ENCODE results near the gene SLC7A6.

Gene SLC7A6

DNA sequence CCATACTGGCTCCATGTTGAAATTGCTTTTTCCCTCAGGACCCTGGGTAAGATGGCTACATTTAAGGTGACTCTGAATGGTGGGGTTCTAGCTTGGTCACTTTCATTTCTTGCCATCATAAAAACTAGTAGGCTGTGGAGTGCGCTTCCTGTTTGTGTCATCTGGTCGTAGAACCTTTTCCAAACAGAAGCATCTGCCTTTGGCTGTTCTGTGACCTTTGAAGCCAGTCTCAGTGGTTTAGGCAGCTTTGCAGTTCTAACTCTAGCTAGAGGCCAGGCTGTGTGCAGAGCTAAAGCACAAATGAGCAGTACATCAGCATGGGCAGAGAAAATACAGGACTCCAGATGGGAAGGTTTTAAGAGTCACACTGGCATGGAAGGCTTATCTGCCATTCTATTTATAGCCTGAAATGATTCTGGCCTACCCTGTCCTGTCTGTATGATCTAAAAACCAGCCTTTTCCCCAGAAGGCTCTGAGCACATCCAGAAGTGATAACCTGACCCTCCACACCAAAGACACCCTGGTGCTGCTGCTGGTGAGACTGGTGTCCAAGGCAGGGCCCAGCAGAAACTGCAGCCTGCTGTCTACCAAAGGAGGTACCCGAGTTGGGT, 37.0 kb upstream of the SLC7A6 start:
- H4K91ac ChIP-seq (ENCODE audit: low read length) = no peak overlapping the region
- H3K27ac ChIP-seq (ENCODE audit: low read length, poor library complexity, severe bottlenecking) = no peak overlapping the region
- H3K14ac ChIP-seq (ENCODE audit: low read length in 2 of 2) = no peak overlapping the region
- H3K9ac ChIP-seq (ENCODE audit: low read length) = no peak overlapping the region
- peaks cover 3% of the 10 kb centered on the region for H3K4me1 ChIP-seq (ENCODE audit: control insufficient read depth, insufficient read depth, low read depth, low read length)
- peak overlapping the region; percentile 31 for H4K8ac ChIP-seq (ENCODE audit: low read length)
- H2BK5ac ChIP-seq (ENCODE audit: low read depth, low read length, poor library complexity, severe bottlenecking) = no peak overlapping the region
- no peaks in the 10 kb centered on the region for H3K9me3 ChIP-seq (ENCODE audit: control insufficient read depth, low read length)
- no peak overlapping the region for H3K23ac ChIP-seq (ENCODE audit: low read length in 2 of 2)
- H3K18ac ChIP-seq (ENCODE audit: low read depth in 1 of 2, low read length in 2 of 2) = no peak overlapping the region
- no peak overlapping the region for H3K4me2 ChIP-seq (ENCODE audit: low read length, poor library complexity, severe bottlenecking)
- H3K27me3 ChIP-seq (ENCODE audit: control insufficient read depth in 1 of 2, insufficient read depth in 1 of 2, low read length in 2 of 2) = no peaks in the 10 kb centered on the region
- no peak overlapping the region for H2BK12ac ChIP-seq (ENCODE audit: low read length in 2 of 2)
- peak; percentile 38 for DNase-seq
- H3K79me1 ChIP-seq (replicated peaks; ENCODE audit: low read length, poor library complexity, severe bottlenecking) = peaks cover 4% of the 10 kb centered on the region
- H2AK5ac ChIP-seq (ENCODE audit: low read length, severe bottlenecking) = no peak overlapping the region
- H3K4ac ChIP-seq (ENCODE audit: low read depth in 1 of 2, low read length in 2 of 2) = no peak overlapping the region
- H3K36me3 ChIP-seq (ENCODE audit: control insufficient read depth in 1 of 2, insufficient read depth in 2 of 2, low read depth in 1 of 2, low read length in 2 of 2) = peaks cover 8 to 26% of the 10 kb centered on the region in 2 experiments
- no peak overlapping the region for H2BK15ac ChIP-seq (ENCODE audit: low read depth, poor library complexity, severe bottlenecking)
- WGBS = 61% methylated on average over 3 of the region's 3 CpGs
- no peak overlapping the region for H2BK120ac ChIP-seq (ENCODE audit: low read depth, low read length)
- no peak overlapping the region for H3K4me3 ChIP-seq (ENCODE audit: insufficient read depth in 1 of 2, low read depth in 1 of 2, low read length in 2 of 2)
- H2AFZ ChIP-seq (ENCODE audit: low read depth, low read length) = no peak overlapping the region

- no peak overlapping the region for H4K91ac ChIP-seq (ENCODE audit: low read length)
- no peak overlapping the region for H2AFZ ChIP-seq (ENCODE audit: low read depth, low read length)
- no peak overlapping the region for H2AK5ac ChIP-seq (ENCODE audit: low read length, severe bottlenecking)
- no peak overlapping the region for H2BK15ac ChIP-seq (ENCODE audit: low read depth, poor library complexity, severe bottlenecking)
- H3K23ac ChIP-seq (ENCODE audit: low read length in 2 of 2) = no peak overlapping the region
- H3K9ac ChIP-seq (ENCODE audit: low read length) = no peak overlapping the region
- DNase-seq = no peak
- no peak overlapping the region for H2BK120ac ChIP-seq (ENCODE audit: low read depth, low read length)
- H3K4me1 ChIP-seq (ENCODE audit: control insufficient read depth, insufficient read depth, low read depth, low read length) = peaks cover 3% of the 10 kb centered on the region
- H3K27ac ChIP-seq (ENCODE audit: low read length, poor library complexity, severe bottlenecking) = no peak overlapping the region
- H2BK12ac ChIP-seq (ENCODE audit: low read length in 2 of 2) = peak overlapping the region in 1 of 2 experiments; percentile 71
- no peak overlapping the region for H3K4ac ChIP-seq (ENCODE audit: low read depth in 1 of 2, low read length in 2 of 2)
- no peak overlapping the region for H3K4me3 ChIP-seq (ENCODE audit: insufficient read depth in 1 of 2, low read depth in 1 of 2, low read length in 2 of 2)
- H2BK5ac ChIP-seq (ENCODE audit: low read depth, low read length, poor library complexity, severe bottlenecking) = no peak overlapping the region
- peaks cover 4% of the 10 kb centered on the region for H3K79me1 ChIP-seq (replicated peaks; ENCODE audit: low read length, poor library complexity, severe bottlenecking)
- peak overlapping the region; percentile 66 for H4K8ac ChIP-seq (ENCODE audit: low read length)
- H3K36me3 ChIP-seq (ENCODE audit: control insufficient read depth in 1 of 2, insufficient read depth in 2 of 2, low read depth in 1 of 2, low read length in 2 of 2) = peaks cover 5 to 30% of the 10 kb centered on the region in 2 experiments
- no peak overlapping the region for H3K4me2 ChIP-seq (ENCODE audit: low read length, poor library complexity, severe bottlenecking)
- H3K9me3 ChIP-seq (ENCODE audit: control insufficient read depth, low read length) = no peaks in the 10 kb centered on the region
- no peaks in the 10 kb centered on the region for H3K27me3 ChIP-seq (ENCODE audit: control insufficient read depth in 1 of 2, insufficient read depth in 1 of 2, low read length in 2 of 2)
- H3K18ac ChIP-seq (ENCODE audit: low read depth in 1 of 2, low read length in 2 of 2) = no peak overlapping the region
- H3K14ac ChIP-seq (ENCODE audit: low read length in 2 of 2) = no peak overlapping the region
- 88% methylated on average over 2 of the region's 2 CpGs for WGBS
Measured at GRCh38 chr16:68227850-68228553, 36.3 kb upstream of the SLC7A6 start.

GRCh38 chr16:68228652-68229051, 35.7 kb upstream of the SLC7A6 start:
- H2BK5ac ChIP-seq (ENCODE audit: low read depth, low read length, poor library complexity, severe bottlenecking) = no peak overlapping the region
- no peaks in the 10 kb centered on the region for H3K27me3 ChIP-seq (ENCODE audit: control insufficient read depth in 1 of 2, insufficient read depth in 1 of 2, low read length in 2 of 2)
- no peak overlapping the region for H3K4me3 ChIP-seq (ENCODE audit: insufficient read depth in 1 of 2, low read depth in 1 of 2, low read length in 2 of 2)
- no peak overlapping the region for H4K91ac ChIP-seq (ENCODE audit: low read length)
- H2AFZ ChIP-seq (ENCODE audit: low read depth, low read length) = no peak overlapping the region
- 100% methylated on average over 1 of the region's 3 CpGs for WGBS
- H2AK5ac ChIP-seq (ENCODE audit: low read length, severe bottlenecking) = no peak overlapping the region
- no peak overlapping the region for H3K4me2 ChIP-seq (ENCODE audit: low read length, poor library complexity, severe bottlenecking)
- no peak overlapping the region for H4K8ac ChIP-seq (ENCODE audit: low read length)
- H3K9me3 ChIP-seq (ENCODE audit: control insufficient read depth, low read length) = no peaks in the 10 kb centered on the region
- H3K23ac ChIP-seq (ENCODE audit: low read length in 2 of 2) = no peak overlapping the region
- DNase-seq = no peak
- no peak overlapping the region for H3K27ac ChIP-seq (ENCODE audit: low read length, poor library complexity, severe bottlenecking)
- H2BK12ac ChIP-seq (ENCODE audit: low read length in 2 of 2) = no peak overlapping the region
- H3K14ac ChIP-seq (ENCODE audit: low read length in 2 of 2) = no peak overlapping the region
- H3K79me1 ChIP-seq (replicated peaks; ENCODE audit: low read length, poor library complexity, severe bottlenecking) = peaks cover 2% of the 10 kb centered on the region
- peaks cover 5 to 30% of the 10 kb centered on the region in 2 experiments for H3K36me3 ChIP-seq (ENCODE audit: control insufficient read depth in 1 of 2, insufficient read depth in 2 of 2, low read depth in 1 of 2, low read length in 2 of 2)
- H3K4me1 ChIP-seq (ENCODE audit: control insufficient read depth, insufficient read depth, low read depth, low read length) = peaks cover 3% of the 10 kb centered on the region
- no peak overlapping the region for H3K18ac ChIP-seq (ENCODE audit: low read depth in 1 of 2, low read length in 2 of 2)
- H3K9ac ChIP-seq (ENCODE audit: low read length) = peak overlapping the region; percentile 18
- H2BK15ac ChIP-seq (ENCODE audit: low read depth, poor library complexity, severe bottlenecking) = no peak overlapping the region
- no peak overlapping the region for H2BK120ac ChIP-seq (ENCODE audit: low read depth, low read length)
- H3K4ac ChIP-seq (ENCODE audit: low read depth in 1 of 2, low read length in 2 of 2) = no peak overlapping the region

DNA sequence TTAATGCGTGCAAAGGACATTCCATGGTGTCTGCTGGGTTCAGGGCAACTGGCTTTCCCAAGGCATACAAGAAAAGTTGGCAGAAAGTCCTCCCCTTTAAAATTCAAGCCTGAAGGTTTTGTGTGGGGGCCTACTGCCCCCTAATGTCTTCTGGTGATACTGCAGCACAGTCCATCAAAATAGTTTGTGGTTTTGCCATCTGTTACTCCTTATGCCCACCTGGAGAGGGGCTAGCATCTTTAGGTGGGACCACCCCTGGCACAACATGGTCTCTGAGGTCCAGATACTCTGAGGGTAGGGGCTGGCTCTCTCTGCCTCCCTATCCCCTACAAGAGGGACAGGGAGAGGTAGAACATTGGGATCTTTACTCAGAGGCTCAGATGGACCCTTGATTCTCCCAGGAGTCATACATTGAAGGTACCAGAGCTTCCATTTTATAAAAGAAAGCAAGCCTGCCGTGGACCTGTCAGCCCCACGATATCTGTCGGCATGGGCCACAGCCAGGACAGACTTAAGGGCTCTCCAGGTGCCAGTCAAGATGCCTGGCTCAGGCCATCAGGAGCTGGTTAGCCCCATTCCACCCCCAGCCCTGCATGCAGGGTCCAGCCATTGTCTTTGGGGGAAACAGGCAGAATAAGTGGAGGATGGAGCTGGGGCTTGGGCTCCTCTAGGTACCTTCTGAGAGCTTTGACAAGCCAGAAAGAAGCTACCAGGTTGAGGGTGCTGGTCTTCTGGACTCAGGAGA, 34.7 kb upstream of the SLC7A6 start:
- H3K9ac ChIP-seq (ENCODE audit: low read length) = peak overlapping the region; percentile 18
- H3K4me3 ChIP-seq (ENCODE audit: insufficient read depth in 1 of 2, low read depth in 1 of 2, low read length in 2 of 2) = no peak overlapping the region
- no peak overlapping the region for H3K4ac ChIP-seq (ENCODE audit: low read depth in 1 of 2, low read length in 2 of 2)
- no peak overlapping the region for H3K18ac ChIP-seq (ENCODE audit: low read depth in 1 of 2, low read length in 2 of 2)
- no peak overlapping the region for H3K27ac ChIP-seq (ENCODE audit: low read length, poor library complexity, severe bottlenecking)
- peaks cover 0 to 2% of the 10 kb centered on the region in 2 experiments for H3K27me3 ChIP-seq (ENCODE audit: control insufficient read depth in 1 of 2, insufficient read depth in 1 of 2, low read length in 2 of 2)
- H3K4me1 ChIP-seq (ENCODE audit: control insufficient read depth, insufficient read depth, low read depth, low read length) = peaks cover 8% of the 10 kb centered on the region
- no peak overlapping the region for H2BK15ac ChIP-seq (ENCODE audit: low read depth, poor library complexity, severe bottlenecking)
- no peak overlapping the region for H2AFZ ChIP-seq (ENCODE audit: low read depth, low read length)
- no peak overlapping the region for H2BK5ac ChIP-seq (ENCODE audit: low read depth, low read length, poor library complexity, severe bottlenecking)
- peaks cover 5 to 30% of the 10 kb centered on the region in 2 experiments for H3K36me3 ChIP-seq (ENCODE audit: control insufficient read depth in 1 of 2, insufficient read depth in 2 of 2, low read depth in 1 of 2, low read length in 2 of 2)
- no peak overlapping the region for H3K4me2 ChIP-seq (ENCODE audit: low read length, poor library complexity, severe bottlenecking)
- H2BK120ac ChIP-seq (ENCODE audit: low read depth, low read length) = no peak overlapping the region
- H3K14ac ChIP-seq (ENCODE audit: low read length in 2 of 2) = no peak overlapping the region
- peak; percentile 69 for DNase-seq
- no peak overlapping the region for H2AK5ac ChIP-seq (ENCODE audit: low read length, severe bottlenecking)
- no peak overlapping the region for H3K23ac ChIP-seq (ENCODE audit: low read length in 2 of 2)
- H3K9me3 ChIP-seq (ENCODE audit: control insufficient read depth, low read length) = no peaks in the 10 kb centered on the region
- H2BK12ac ChIP-seq (ENCODE audit: low read length in 2 of 2) = no peak overlapping the region
- WGBS = 67% methylated on average over 4 of the region's 4 CpGs
- H3K79me1 ChIP-seq (replicated peaks; ENCODE audit: low read length, poor library complexity, severe bottlenecking) = peaks cover 2% of the 10 kb centered on the region
- H4K91ac ChIP-seq (ENCODE audit: low read length) = no peak overlapping the region
- no peak overlapping the region for H4K8ac ChIP-seq (ENCODE audit: low read length)
